COR-L47 (cell line): Measurements from ENCODE around the gene LCN15.
"Not testable (repeated sequence)": the region's sequence is repeated elsewhere in the genome, so short reads cannot be mapped to it uniquely, and the experiment has no call there.

ENCODE experiments used
- DNase-seq: peaks from one replicate; lab custom pipeline; 2025; lab: John Stamatoyannopoulos, UW

The LCN15 gene

DNA sequence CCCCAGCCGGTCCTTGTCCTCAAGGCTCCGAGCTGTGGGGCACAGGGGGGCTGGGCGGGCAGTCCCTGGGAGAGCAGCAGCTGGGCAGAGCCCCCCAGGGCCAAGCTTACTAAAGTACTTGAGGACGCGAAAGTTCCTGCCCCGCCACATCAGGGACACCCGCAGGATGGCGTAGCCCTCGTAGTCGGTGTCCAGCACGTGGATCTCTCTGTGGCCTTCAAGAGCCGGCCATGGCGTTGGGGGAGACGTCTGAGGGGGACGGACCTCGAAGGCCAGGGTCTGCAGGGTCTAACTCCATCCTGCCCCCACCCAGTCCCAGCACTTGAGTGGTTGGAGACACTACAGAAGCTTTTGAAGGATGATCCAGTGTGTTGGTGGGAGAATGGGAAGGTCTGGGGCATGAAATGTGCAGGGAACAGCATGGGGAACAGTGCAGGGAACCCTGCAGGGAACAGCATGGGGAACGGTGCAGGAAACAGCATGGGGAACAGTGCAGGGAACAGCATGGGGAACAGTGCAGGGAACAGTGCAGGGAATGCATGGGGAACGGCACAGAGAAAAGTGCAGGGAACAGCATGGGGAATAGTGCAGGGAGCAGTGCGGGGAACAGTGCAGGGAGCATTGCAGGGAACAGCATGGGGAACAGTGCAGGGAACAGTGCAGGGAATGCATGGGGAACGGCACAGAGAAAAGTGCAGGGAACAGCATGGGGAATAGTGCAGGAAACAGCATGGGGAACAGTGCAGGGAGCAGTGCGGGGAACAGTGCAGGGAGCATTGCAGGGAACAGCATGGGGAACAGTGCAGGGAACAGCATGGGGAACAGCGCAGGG, 8.8 kb downstream of the LCN15 start:
- DNase-seq = not testable (repeated sequence)

DNA sequence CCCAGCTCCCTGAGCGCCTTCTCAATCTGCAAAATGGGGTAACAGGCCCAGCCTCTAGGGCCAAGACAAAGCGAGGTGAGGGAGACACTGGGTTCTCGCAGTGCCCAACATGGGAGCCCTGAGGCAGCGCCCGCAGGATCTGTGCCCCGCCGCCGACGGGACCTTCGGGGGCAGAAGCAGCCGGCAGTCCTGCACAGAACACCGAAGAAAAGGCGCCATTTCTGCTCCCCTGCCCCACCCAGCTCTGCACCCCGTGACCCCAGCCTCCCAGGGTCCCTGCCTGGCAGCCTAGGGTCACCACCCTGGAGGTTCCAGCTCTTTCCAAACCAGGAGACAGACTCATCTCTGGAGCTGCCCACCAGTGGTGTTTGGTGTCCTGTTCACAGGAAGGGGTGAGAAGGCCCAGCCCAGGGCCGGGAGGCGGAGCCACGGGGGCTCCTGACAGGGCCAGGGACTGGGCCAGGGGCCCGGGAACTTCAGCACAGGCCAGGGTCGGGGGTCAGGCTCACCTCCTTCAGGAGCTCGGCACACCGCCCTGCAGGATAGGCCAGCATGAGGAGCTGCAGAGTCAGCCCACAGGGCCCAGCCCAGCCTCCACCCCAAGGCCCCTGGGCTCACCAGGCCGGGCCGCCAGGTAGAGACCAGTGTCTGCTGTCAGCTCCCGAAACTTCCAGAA, 9.6 kb downstream of the LCN15 start:
- no peak for DNase-seq

- DNase-seq = peak; percentile 30
Measured at GRCh38 chr9:136754059-136754572, 10.2 kb downstream of the LCN15 start.

- no peak for DNase-seq
Measured at GRCh38 chr9:136753371-136754058, 10.8 kb downstream of the LCN15 start.

DNA sequence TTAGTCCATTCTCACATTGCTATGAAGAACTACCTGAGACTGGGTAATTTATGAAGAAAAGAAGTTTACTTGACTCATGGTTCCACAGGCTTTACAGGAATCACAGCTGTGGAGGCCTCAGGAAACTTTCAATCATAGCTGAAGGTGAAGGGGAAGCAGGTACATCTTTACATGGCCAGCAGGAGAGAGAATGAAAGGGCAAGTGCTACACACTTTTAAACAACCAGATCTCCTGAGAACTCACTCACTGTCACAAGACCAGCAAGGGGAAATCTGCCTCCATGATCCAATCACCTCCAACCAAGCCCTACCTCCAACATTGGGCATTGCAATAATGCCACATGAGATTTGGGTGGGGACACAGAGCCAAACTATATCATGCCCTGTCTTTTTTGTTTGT, 12.5 kb downstream of the LCN15 start:
- no peak for DNase-seq

- DNase-seq = no peak
Measured at GRCh38 chr9:136751244-136751643, 13.1 kb downstream of the LCN15 start.

DNA sequence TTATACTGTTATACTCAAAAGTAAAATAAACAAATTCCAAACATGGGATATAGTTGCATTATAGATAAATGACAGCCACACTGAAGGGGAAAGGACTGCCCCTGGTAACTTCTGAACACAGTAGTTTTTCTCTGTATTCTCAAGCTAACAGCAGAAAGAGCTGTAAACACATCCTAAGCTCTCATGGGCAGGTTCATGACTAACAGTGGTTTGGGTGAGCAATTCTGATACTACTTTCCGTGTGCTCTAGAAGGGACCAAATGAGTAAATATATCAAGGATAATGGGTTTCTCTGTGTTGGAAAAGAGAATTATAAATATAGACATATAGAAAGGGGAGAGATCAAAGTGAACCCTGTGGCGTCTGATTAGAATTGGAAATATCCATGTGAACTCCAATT, 13.8 kb downstream of the LCN15 start:
- DNase-seq = no peak

GRCh38 chr9:136748666-136749611, 15.4 kb downstream of the LCN15 start:
- no peak for DNase-seq

DNA sequence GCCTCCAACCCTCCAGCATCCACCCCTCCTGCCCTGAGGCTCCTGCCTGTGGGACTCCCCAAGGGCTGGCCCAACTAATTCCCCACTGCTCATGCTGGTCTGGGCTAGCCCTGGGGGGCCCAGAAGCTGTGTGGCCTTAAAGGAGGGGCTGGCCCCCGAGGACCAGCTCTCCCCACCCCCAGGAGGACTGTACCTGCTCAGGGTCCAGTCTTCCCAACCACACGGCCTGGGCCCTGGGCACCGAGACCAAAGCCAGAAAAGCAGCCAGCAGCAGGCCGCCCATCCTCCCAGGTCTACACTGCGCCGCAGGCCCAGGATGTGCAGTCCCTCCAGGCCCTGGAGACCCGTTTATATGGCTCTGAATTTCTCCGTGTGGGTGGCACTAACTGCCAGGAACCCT, 16.1 kb downstream of the LCN15 start, which contains the start of gene LCN6:
LCN6 (minus strand) TSS at position 325 of the 400 bp plus-strand sequence; CDS start at position 283, 42 bp downstream.
- no peak for DNase-seq

- no peak for DNase-seq
Measured at GRCh38 chr9:136747161-136748060, 16.9 kb downstream of the LCN15 start.

- no peak for DNase-seq
Measured at GRCh38 chr9:136746621-136747020, 17.7 kb downstream of the LCN15 start.

- no peak for DNase-seq
Measured at GRCh38 chr9:136746155-136746490, 18.2 kb downstream of the LCN15 start.

GRCh38 chr9:136745389-136746154, 18.7 kb downstream of the LCN15 start:
- DNase-seq = no peak

GRCh38 chr9:136744773-136745172, 19.5 kb downstream of the LCN15 start:
- no peak for DNase-seq

- DNase-seq = no peak
Measured at GRCh38 chr9:136743639-136744211, 20.6 kb downstream of the LCN15 start.

DNA sequence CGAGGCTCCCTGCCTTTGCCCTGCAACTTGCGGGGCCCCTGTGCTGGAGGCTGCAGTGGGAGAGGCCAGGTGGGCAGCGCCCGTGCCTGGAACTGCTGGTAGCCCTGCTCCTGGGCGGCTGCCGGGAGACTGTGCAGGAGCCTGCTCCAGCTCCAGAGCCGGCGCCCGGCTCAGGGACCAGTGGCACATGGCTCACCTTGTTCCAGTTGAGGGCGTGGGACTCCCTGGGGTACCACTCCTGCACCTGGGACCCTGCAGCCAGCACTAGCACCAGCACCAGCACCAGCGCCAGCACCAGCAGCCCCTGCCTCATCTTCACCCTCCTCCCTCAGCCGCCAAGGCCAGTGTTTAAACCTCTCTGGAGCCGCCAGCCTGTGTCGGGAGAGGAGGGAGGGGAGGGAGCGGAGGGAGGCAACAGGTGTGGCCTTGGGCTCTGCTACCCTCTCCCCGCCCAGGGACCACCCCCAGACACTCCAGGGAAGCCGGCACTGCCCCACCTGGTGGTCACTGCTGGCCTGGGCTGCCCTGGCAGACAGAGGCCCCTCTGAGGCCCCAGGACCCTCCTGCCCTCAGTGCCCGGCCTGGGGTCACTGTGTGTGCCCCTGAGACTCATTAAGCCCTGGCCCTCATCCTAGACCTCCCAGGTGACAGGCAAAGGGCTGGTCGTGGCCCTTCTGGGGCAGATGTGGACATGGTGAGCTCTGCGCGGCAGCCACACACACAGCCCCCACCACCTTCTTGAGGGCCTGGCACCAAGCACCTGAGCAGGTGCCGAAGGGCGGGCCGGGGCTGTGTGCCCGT, 21.5 kb downstream of the LCN15 start, which contains the start of gene LCN10:
LCN10 (minus strand) TSS at position 350 of the 801 bp plus-strand sequence; CDS start at position 313, 37 bp downstream.
- peak; percentile 17 for DNase-seq

- DNase-seq = no peak
Measured at GRCh38 chr9:136741883-136742571, 22.3 kb downstream of the LCN15 start.
